DMS114 treated with DMSO at 0.1 percent for 48 hours (cell line): ENCODE results near the gene GTSF1L.
A peak's percentile ranks its signal among the peaks of the same experiment; 100 is the strongest.
"Not testable (repeated sequence)": the region's sequence is repeated elsewhere in the genome, so short reads cannot be mapped to it uniquely, and the experiment has no call there.

Source experiments
- DNase-seq: peaks from one replicate; lab custom pipeline; 2025; ENCODE audit not compliant: unreplicated experiment; lab: John Stamatoyannopoulos, UW

GTSF1L gene

GRCh38 chr20:43726811-43727338, at the start of gene GTSF1L:
TSS of gene GTSF1L (minus strand) at chr20:43727002. CDS start at chr20:43726694, 308 bp downstream.
- no peak for DNase-seq

GRCh38 chr20:43774754-43775153, 48.0 kb upstream of the GTSF1L start:
- no peak for DNase-seq

- DNase-seq: no peak
Observed at GRCh38 chr20:43771503-43772190, 44.8 kb upstream of the GTSF1L start.

GRCh38 chr20:43770342-43770741, 43.5 kb upstream of the GTSF1L start:
- DNase-seq: no peak

GRCh38 chr20:43767686-43768474, 41.1 kb upstream of the GTSF1L start:
- no peak for DNase-seq

GRCh38 chr20:43766917-43767316, 40.1 kb upstream of the GTSF1L start:
- DNase-seq: no peak

- DNase-seq: no peak
Observed at GRCh38 chr20:43766385-43766784, 39.6 kb upstream of the GTSF1L start.

GRCh38 chr20:43765916-43766315, 39.1 kb upstream of the GTSF1L start:
- no peak for DNase-seq

GRCh38 chr20:43762911-43763310, 36.1 kb upstream of the GTSF1L start:
- no peak for DNase-seq

GRCh38 chr20:43761386-43762340, 34.9 kb upstream of the GTSF1L start:
- DNase-seq: no peak

GRCh38 chr20:43757888-43758287, 31.1 kb upstream of the GTSF1L start:
- DNase-seq: not testable (repeated sequence)

GRCh38 chr20:43755851-43756250, 29.0 kb upstream of the GTSF1L start:
- DNase-seq: no peak

- no peak for DNase-seq
Observed at GRCh38 chr20:43755390-43755789, 28.6 kb upstream of the GTSF1L start.

- no peak for DNase-seq
Observed at GRCh38 chr20:43752561-43753301, 25.9 kb upstream of the GTSF1L start.

GRCh38 chr20:43752051-43752360, 25.2 kb upstream of the GTSF1L start:
- no peak for DNase-seq

GRCh38 chr20:43751167-43752050, 24.6 kb upstream of the GTSF1L start:
- DNase-seq: no peak

GRCh38 chr20:43750774-43751166, 24.0 kb upstream of the GTSF1L start:
- no peak for DNase-seq

GRCh38 chr20:43749734-43750294, 23.0 kb upstream of the GTSF1L start:
- DNase-seq: peak; percentile 8

- no peak for DNase-seq
Observed at GRCh38 chr20:43748274-43748673, 21.5 kb upstream of the GTSF1L start.
